Neural cell (in vitro differentiated cells): Measurements from ENCODE around the gene KRTAP6-2. TPM values are rescaled to one million over a fixed set of nuclear protein-coding genes. Genes with fewer than 3 reads are reported as not detected.

Source experiments
- H2AFZ ChIP-seq: fragments of 200-600, 300-800 bp; sonication (generic), shearing (Covaris generic); 2 replicates; pipeline ENCODE4 v1.6.0; 2014; ENCODE audit warnings: low read depth, mild to moderate bottlenecking, antibody characterized with exemption, low read length, moderate library complexity
- H3F3A ChIP-seq: fragments of 200-600 bp; shearing (Covaris generic); 2 replicates; pipeline ENCODE4 v1.6.1; 2016; ENCODE audit warnings: mild to moderate bottlenecking, moderate library complexity, mixed read lengths, antibody characterized with exemption, low read length; ENCODE audit not compliant: insufficient read depth, poor library complexity, severe bottlenecking
- H3K27ac ChIP-seq: fragments of 200-600, 300-800 bp; sonication (generic), shearing (Covaris generic); 2 replicates; pipeline ENCODE4 v1.5.1; 2014; ENCODE audit warnings: mild to moderate bottlenecking, low read length, moderate library complexity
- H3K27me3 ChIP-seq: fragments of 300-800, 200-600 bp; sonication (generic), shearing (Covaris generic); 2 replicates; pipeline ENCODE4 v1.6.0; 2014; ENCODE audit warnings: mild to moderate bottlenecking, low read depth, low read length, moderate library complexity; ENCODE audit not compliant: insufficient read depth
- H3K36me3 ChIP-seq: fragments of 300-800, 200-600 bp; sonication (generic), shearing (Covaris generic); 2 replicates; pipeline ENCODE4 v1.5.1; 2014; ENCODE audit warnings: mild to moderate bottlenecking, antibody characterized with exemption, low read length, moderate library complexity; ENCODE audit not compliant: insufficient read depth
- H3K4me2 ChIP-seq: fragments of 300-800, 200-600 bp; sonication (generic), shearing (Covaris generic); 2 replicates; pipeline ENCODE4 v1.6.0; 2014; ENCODE audit warnings: mild to moderate bottlenecking, low read length
- H3K4me3 ChIP-seq: fragments of 300-800, 200-600 bp; sonication (generic), shearing (Covaris generic); 2 replicates; pipeline ENCODE4 v1.5.1; 2014; ENCODE audit warnings: mild to moderate bottlenecking, low read length, moderate library complexity
- H3K79me2 ChIP-seq: fragments of 200-600 bp; shearing (Covaris generic); replicated peaks from 2 replicates; pipeline ENCODE4 v1.6.0; 2014; ENCODE audit warnings: mild to moderate bottlenecking, low read length, moderate library complexity; ENCODE audit not compliant: insufficient read depth
- H3K9ac ChIP-seq: fragments of 300-800, 200-600 bp; sonication (generic), shearing (Covaris generic); 2 replicates; pipeline ENCODE4 v1.6.1; 2016; ENCODE audit warnings: mild to moderate bottlenecking, low read length, mixed read lengths
- H3K9me2 ChIP-seq: fragments of 200-600 bp; shearing (Covaris generic); 2 replicates; pipeline ENCODE4 v1.6.1; 2016; ENCODE audit warnings: mild to moderate bottlenecking, low read length, mixed read lengths; ENCODE audit not compliant: insufficient read depth
- H3K9me3 ChIP-seq: fragments of 200-600, 300-800 bp; sonication (generic), shearing (Covaris generic); 2 replicates; pipeline ENCODE4 v1.6.1; 2016; ENCODE audit warnings: mild to moderate bottlenecking, mixed run types, low read length, moderate library complexity, mixed read lengths
- H4K20me1 ChIP-seq: fragments of 200-600 bp; shearing (Covaris generic); 2 replicates; pipeline ENCODE4 v1.6.1; 2016; ENCODE audit warnings: mild to moderate bottlenecking, mixed run types; ENCODE audit not compliant: insufficient read depth
- EP300 ChIP-seq: fragments of 450-650 bp; conservative IDR thresholded peaks from 2 replicates; pipeline ENCODE4 v1.6.1; 2014; ENCODE audit warnings: antibody characterized with exemption, mild to moderate bottlenecking, moderate library complexity; ENCODE audit not compliant: poor library complexity, severe bottlenecking
- EZH2 ChIP-seq: fragments of 200-600, 300-800 bp; shearing (Covaris generic), sonication (generic); IDR thresholded peaks from 2 replicates; pipeline ENCODE4 v1.6.1; 2014; ENCODE audit warnings: antibody characterized with exemption, low read length, borderline replicate concordance, mild to moderate bottlenecking; ENCODE audit not compliant: insufficient read depth, poor library complexity, severe bottlenecking
- MXI1 ChIP-seq: fragments of 450-650 bp; conservative IDR thresholded peaks from 2 replicates; pipeline ENCODE4 v1.6.1; 2014; ENCODE audit warnings: antibody characterized with exemption, mild to moderate bottlenecking; ENCODE audit not compliant: poor library complexity, severe bottlenecking
- POLR2AphosphoS5 ChIP-seq: IDR thresholded peaks from 2 replicates; pipeline ENCODE4 v1.6.1; 2012
- RAD21 ChIP-seq: fragments of 450-650 bp; conservative IDR thresholded peaks from 2 replicates; pipeline ENCODE4 v1.6.1; 2014; ENCODE audit warnings: antibody characterized with exemption, mild to moderate bottlenecking, moderate library complexity
- SMC3 ChIP-seq: fragments of 450-650 bp; conservative IDR thresholded peaks from 2 replicates; pipeline ENCODE4 v1.6.1; 2014; ENCODE audit warnings: antibody characterized with exemption, mild to moderate bottlenecking, moderate library complexity; ENCODE audit not compliant: poor library complexity
- TAF1 ChIP-seq: IDR thresholded peaks from 2 replicates; pipeline ENCODE4 v1.6.1; 2012; ENCODE audit warnings: low read depth
- polyA plus RNA-seq: library from polyadenylated mRNA; depleted of rRNA; stranded (reverse); fragments of >200 nt; gene quantifications from 2 replicates; pipeline ENCODE4 v1.2.3, GENCODE V29; 2014
- TF ChIP-seq, protein P1 (sequence below): fragments of 450-650 bp; IDR thresholded peaks from 2 replicates; pipeline ENCODE4 v1.5.1; 2014; ENCODE audit warnings: antibody characterized with exemption, mild to moderate bottlenecking, moderate library complexity; ENCODE audit not compliant: poor library complexity, severe bottlenecking
- TF ChIP-seq, protein P2 (sequence below): IDR thresholded peaks from 2 replicates; pipeline ENCODE4 v1.6.1; 2012; ENCODE audit warnings: borderline replicate concordance

The KRTAP6-2 gene
- polyA plus RNA-seq, 1 donor from 2014 or later = not detected

DNA sequence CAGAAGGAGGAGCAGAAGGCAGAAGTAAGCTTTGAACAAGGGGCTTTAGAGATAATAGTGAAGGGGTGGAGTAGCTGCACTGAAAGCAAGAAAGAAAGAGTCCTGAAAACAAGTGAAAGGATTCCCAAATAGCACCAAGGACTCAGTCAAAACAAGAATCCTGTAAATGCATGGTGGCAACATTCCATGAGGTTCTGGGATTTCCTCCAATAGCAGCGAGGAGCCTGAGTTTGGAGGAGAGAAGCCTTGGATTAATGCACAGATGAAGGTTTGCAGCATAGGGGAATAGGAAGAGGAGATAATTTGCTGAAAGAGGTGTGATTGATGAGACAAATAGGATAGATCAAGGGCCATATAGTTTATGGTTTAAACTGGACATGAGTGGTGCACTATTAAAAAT, 19.4 kb downstream of the KRTAP6-2 start:
- no peak overlapping the region for H2AFZ ChIP-seq
- no peaks in the 10 kb centered on the region for H3K79me2 ChIP-seq
- H3K9ac ChIP-seq = no peak overlapping the region
- H3K27me3 ChIP-seq = no peaks in the 10 kb centered on the region
- no peak for TF ChIP-seq POLR2AphosphoS5
- no peak for TF ChIP-seq EP300
- H4K20me1 ChIP-seq = no peaks in the 10 kb centered on the region
- no peak overlapping the region for H3K27ac ChIP-seq
- H3K4me3 ChIP-seq = no peak overlapping the region
- no peaks in the 10 kb centered on the region for H3K9me2 ChIP-seq
- no peak overlapping the region for H3K4me2 ChIP-seq
- H3F3A ChIP-seq = no peaks in the 10 kb centered on the region
- H3K9me3 ChIP-seq = no peaks in the 10 kb centered on the region
- H3K36me3 ChIP-seq = no peaks in the 10 kb centered on the region

DNA sequence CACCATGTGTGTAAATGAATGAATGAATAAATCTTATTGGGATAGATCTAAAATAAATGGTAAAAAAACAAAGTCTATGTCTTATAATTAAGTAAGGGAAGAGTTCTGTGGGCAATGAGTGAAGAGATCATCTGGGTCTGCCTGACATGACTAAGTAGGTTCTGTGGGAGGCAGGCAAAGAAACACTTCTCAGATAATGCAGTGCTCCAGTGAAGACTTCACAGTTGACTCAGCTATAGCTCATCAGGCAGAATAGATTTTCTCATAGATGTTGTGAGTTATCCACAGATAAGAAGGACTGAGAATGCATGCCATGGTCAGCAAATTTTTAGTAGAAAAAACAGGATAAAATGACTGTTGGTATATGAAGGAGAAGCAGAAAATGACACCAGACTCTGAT, 20.9 kb downstream of the KRTAP6-2 start:
- Histone ChIP-seq H3K9ac (no peak overlapping the region), H3K9me3 (no peaks in the 10 kb centered on the region), H3F3A (no peaks in the 10 kb centered on the region), H3K27ac (no peak overlapping the region), H3K4me2 (no peak overlapping the region), H3K36me3 (no peaks in the 10 kb centered on the region), H2AFZ (no peak overlapping the region), H3K27me3 (no peaks in the 10 kb centered on the region), H4K20me1 (no peaks in the 10 kb centered on the region), H3K4me3 (no peak overlapping the region), H3K9me2 (no peaks in the 10 kb centered on the region), H3K79me2 (no peaks in the 10 kb centered on the region)
- TF ChIP-seq RAD21 (no peak), EZH2 (no peak)

DNA sequence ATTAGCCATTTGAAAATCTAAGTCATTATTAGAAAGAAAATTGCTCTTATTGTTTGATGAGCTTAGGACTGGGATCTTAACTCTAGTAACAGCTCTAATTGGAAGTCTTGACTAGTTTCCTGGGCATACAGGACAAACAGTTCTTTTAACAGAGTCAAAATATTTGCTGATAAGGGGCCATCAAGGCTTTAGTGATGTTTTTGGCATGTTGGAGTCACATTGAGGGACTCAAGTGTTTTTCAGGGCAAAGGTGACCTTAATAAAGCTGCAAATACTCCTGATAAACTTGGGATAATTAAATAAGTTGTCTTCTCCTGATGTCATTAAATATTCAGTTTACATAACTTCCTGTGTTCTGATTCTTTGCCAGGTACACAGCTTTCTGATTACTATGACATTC, 31.1 kb downstream of the KRTAP6-2 start:
- H3K36me3 ChIP-seq = no peaks in the 10 kb centered on the region
- no peak overlapping the region for H3K27ac ChIP-seq
- H2AFZ ChIP-seq = no peak overlapping the region
- TF ChIP-seq RAD21 (no peak), POLR2AphosphoS5 (no peak), TAF1 (no peak)
- H3F3A ChIP-seq = no peaks in the 10 kb centered on the region
- H3K79me2 ChIP-seq = no peaks in the 10 kb centered on the region
- no peaks in the 10 kb centered on the region for H3K9me3 ChIP-seq
- no peaks in the 10 kb centered on the region for H4K20me1 ChIP-seq
- H3K27me3 ChIP-seq = no peaks in the 10 kb centered on the region
- H3K4me2 ChIP-seq = no peak overlapping the region
- H3K9me2 ChIP-seq = no peaks in the 10 kb centered on the region
- H3K4me3 ChIP-seq = no peak overlapping the region
- H3K9ac ChIP-seq = no peak overlapping the region

- Histone ChIP-seq H3K4me3 (no peak overlapping the region), H3F3A (no peaks in the 10 kb centered on the region), H3K27me3 (no peaks in the 10 kb centered on the region), H4K20me1 (no peaks in the 10 kb centered on the region), H3K79me2 (no peaks in the 10 kb centered on the region), H3K36me3 (no peaks in the 10 kb centered on the region), H3K9ac (no peak overlapping the region), H3K9me3 (no peaks in the 10 kb centered on the region), H2AFZ (no peak overlapping the region), H3K4me2 (no peak overlapping the region), H3K27ac (no peak overlapping the region), H3K9me2 (no peaks in the 10 kb centered on the region)
- TF ChIP-seq RAD21 (no peak), POLR2AphosphoS5 (no peak), SMC3 (no peak), MXI1 (no peak), EP300 (no peak), EZH2 (no peak), TAF1 (no peak)
- TF ChIP-seq, protein P1, sequence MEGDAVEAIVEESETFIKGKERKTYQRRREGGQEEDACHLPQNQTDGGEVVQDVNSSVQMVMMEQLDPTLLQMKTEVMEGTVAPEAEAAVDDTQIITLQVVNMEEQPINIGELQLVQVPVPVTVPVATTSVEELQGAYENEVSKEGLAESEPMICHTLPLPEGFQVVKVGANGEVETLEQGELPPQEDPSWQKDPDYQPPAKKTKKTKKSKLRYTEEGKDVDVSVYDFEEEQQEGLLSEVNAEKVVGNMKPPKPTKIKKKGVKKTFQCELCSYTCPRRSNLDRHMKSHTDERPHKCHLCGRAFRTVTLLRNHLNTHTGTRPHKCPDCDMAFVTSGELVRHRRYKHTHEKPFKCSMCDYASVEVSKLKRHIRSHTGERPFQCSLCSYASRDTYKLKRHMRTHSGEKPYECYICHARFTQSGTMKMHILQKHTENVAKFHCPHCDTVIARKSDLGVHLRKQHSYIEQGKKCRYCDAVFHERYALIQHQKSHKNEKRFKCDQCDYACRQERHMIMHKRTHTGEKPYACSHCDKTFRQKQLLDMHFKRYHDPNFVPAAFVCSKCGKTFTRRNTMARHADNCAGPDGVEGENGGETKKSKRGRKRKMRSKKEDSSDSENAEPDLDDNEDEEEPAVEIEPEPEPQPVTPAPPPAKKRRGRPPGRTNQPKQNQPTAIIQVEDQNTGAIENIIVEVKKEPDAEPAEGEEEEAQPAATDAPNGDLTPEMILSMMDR = no peak
- TF ChIP-seq, protein P2, sequence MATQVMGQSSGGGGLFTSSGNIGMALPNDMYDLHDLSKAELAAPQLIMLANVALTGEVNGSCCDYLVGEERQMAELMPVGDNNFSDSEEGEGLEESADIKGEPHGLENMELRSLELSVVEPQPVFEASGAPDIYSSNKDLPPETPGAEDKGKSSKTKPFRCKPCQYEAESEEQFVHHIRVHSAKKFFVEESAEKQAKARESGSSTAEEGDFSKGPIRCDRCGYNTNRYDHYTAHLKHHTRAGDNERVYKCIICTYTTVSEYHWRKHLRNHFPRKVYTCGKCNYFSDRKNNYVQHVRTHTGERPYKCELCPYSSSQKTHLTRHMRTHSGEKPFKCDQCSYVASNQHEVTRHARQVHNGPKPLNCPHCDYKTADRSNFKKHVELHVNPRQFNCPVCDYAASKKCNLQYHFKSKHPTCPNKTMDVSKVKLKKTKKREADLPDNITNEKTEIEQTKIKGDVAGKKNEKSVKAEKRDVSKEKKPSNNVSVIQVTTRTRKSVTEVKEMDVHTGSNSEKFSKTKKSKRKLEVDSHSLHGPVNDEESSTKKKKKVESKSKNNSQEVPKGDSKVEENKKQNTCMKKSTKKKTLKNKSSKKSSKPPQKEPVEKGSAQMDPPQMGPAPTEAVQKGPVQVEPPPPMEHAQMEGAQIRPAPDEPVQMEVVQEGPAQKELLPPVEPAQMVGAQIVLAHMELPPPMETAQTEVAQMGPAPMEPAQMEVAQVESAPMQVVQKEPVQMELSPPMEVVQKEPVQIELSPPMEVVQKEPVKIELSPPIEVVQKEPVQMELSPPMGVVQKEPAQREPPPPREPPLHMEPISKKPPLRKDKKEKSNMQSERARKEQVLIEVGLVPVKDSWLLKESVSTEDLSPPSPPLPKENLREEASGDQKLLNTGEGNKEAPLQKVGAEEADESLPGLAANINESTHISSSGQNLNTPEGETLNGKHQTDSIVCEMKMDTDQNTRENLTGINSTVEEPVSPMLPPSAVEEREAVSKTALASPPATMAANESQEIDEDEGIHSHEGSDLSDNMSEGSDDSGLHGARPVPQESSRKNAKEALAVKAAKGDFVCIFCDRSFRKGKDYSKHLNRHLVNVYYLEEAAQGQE = no peak
Measured at GRCh38 chr21:30563630-30564029, 35.1 kb downstream of the KRTAP6-2 start.
